ENCODE measurements around the gene COG5. TPM values are rescaled to one million over a fixed set of nuclear protein-coding genes. Genes with fewer than 3 reads are reported as not detected.
"Not testable (repeated sequence)": the region's sequence is repeated elsewhere in the genome, so short reads cannot be mapped to it uniquely, and the experiment has no call there.

Gene COG5
- total RNA-seq, 1 donor from 2014 or later, result 39.1 TPM

DNA sequence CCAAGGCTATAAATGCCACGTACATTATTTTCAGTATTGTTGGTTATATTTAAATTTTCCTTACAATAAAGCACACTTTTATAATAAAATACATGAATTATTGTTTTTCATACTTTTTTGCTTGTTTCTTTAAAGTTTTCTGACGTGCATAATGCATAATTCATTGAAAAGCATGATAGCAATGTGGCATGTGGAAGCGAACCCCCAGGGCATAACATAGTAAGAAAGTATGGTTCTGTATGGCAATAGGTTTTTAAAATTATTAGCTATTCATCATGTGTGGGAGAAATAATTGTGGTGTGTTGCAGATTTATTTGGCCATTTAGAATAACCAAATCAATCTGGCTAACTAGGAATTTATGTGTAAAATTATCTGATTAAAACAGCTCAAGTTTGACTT lies 402.3 kb downstream of the COG5 start:
- intact Hi-C loops (cut with micrococcal nuclease), result no loop called here
- Mint-ChIP-seq H3K27ac (no peak overlapping the region), H3K4me3 (no peak overlapping the region), H3K27me3 (ENCODE audit: insufficient read depth) (peaks cover 19% of the 10 kb centered on the region), H3K9me3 (no peaks in the 10 kb centered on the region), H3K36me3 (ENCODE audit: low read depth) (no peaks in the 10 kb centered on the region), H3K4me1 (ENCODE audit: low read depth) (no peaks in the 10 kb centered on the region)
- no peak for DNase-seq (ENCODE audit: low spot score)

DNA sequence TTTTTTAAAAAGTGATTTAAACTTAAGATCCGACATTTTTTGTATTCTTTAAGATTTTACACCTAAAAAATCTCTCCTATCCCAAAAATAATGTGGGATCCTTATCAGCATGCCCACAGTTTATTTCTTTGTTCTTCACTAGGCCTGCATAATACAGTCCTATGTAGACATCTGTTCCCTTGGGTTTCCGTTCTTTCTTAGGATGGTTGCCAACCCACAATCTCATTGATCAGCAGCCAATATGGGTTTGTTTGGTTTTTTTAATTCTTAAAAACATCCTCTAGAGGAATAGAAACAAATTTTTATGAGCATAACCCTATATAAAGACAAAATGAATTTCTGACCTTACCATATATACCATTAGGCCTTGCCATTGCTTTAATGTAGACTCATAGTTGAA lies 403.3 kb downstream of the COG5 start:
- H3K4me1 Mint-ChIP-seq (ENCODE audit: low read depth), result no peaks in the 10 kb centered on the region
- peaks cover 15% of the 10 kb centered on the region for H3K27me3 Mint-ChIP-seq (ENCODE audit: insufficient read depth)
- no peak for DNase-seq (ENCODE audit: low spot score)
- intact Hi-C loops (cut with micrococcal nuclease), result no loop called here
- H3K4me3 Mint-ChIP-seq, result no peak overlapping the region
- H3K9me3 Mint-ChIP-seq, result no peaks in the 10 kb centered on the region
- H3K36me3 Mint-ChIP-seq (ENCODE audit: low read depth), result no peaks in the 10 kb centered on the region
- no peak overlapping the region for H3K27ac Mint-ChIP-seq

DNA sequence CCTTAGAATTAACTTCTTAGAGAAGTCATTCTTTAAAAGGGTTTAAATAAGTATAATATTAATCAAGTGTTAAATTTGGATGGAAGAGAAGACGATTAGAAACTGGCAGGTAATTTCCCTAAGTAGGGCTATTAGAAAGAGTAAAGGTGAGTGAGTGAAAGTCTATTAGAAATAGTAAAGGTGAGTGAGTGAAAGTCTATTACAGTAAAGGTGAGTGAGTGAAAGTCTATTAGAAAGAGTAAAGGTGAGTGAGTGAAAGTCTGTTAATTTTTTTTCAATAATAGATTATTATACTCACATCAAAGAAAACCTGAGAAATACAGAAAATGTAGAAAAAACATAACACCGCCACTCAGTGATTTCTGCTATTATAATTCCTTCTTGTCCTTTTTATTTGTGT lies 405.7 kb downstream of the COG5 start:
- intact Hi-C loops (cut with micrococcal nuclease), result loop anchor here (10.0 kb wide), 1 partner anchor 983 kb away; no protein-coding TSS in a partner anchor
- Mint-ChIP-seq H3K9me3 (no peaks in the 10 kb centered on the region), H3K27ac (no peak overlapping the region), H3K27me3 (ENCODE audit: insufficient read depth) (peaks cover 10% of the 10 kb centered on the region), H3K4me1 (ENCODE audit: low read depth) (no peaks in the 10 kb centered on the region), H3K36me3 (ENCODE audit: low read depth) (no peaks in the 10 kb centered on the region), H3K4me3 (no peak overlapping the region)
- no peak for DNase-seq (ENCODE audit: low spot score)

DNA sequence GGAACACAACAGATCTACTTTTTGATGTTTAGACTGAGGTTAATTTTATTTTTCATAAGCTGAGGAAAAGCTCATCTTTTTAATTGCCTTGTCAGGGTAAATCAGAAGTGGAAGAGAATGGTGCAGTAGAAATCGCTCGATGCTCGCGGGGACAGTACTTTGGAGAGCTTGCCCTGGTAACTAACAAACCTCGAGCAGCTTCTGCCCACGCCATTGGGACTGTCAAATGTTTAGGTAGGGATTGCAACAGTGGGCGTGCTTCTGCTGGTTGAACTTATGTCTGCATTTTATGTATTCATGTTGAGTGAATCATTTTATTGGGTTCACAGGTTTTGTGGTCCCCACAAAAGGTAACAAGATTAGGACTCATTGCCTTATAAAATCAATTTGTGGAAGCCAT lies 406.6 kb downstream of the COG5 start:
- Mint-ChIP-seq H3K36me3 (ENCODE audit: low read depth) (no peaks in the 10 kb centered on the region), H3K27ac (no peak overlapping the region), H3K4me1 (ENCODE audit: low read depth) (no peaks in the 10 kb centered on the region), H3K27me3 (ENCODE audit: insufficient read depth) (peaks cover 10% of the 10 kb centered on the region), H3K4me3 (no peak overlapping the region), H3K9me3 (no peaks in the 10 kb centered on the region)
- no peak for DNase-seq (ENCODE audit: low spot score)
- intact Hi-C loops (cut with micrococcal nuclease), result loop anchor here (2.0 to 10.0 kb wide), 2 partner anchors 208 to 982 kb away; no protein-coding TSS in a partner anchor

DNA sequence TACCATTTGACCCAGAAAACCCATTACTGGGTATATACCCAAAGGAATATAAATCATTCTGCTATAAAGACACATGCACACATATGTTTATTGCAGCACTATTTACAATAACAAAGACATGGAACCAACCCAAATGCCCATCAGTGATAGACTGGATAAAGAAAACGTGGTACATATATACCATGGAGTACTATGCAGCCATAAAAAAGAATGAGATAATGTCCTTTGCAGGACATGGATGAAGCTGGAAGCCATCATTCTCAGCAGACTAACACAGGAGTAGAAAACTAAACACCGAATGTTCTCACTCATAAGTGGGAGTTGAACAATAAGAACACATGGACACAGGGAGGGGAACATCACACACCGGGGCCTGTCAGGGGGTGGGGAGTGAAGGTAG lies 408.0 kb downstream of the COG5 start:
- intact Hi-C loops (cut with micrococcal nuclease), result loop anchor here (2.0 to 10.0 kb wide), 2 partner anchors 207 to 981 kb away; no protein-coding TSS in a partner anchor
- H3K27ac Mint-ChIP-seq; DNase-seq (ENCODE audit: low spot score): not testable (repeated sequence)

DNA sequence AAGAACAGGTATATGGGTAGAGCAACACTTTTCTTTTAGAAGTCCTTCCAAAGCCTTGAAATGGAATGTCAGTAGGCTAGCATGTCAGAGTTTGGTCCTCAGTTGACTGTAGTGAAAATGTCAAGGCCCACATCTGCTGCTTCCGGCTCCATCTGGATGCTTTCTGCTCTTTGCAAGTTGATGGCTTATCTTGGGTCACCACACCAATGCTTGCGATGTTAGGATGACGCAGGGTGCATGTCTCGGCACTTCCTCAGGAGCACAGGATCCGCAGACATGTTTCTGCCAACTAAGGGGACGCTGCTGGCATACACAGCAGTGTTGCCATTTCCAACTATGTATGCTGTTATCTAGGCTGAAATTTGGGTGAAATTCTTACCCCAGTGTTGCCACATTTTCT lies 408.9 kb downstream of the COG5 start:
- Mint-ChIP-seq H3K27ac (no peak overlapping the region), H3K36me3 (ENCODE audit: low read depth) (no peaks in the 10 kb centered on the region), H3K4me1 (ENCODE audit: low read depth) (no peaks in the 10 kb centered on the region), H3K4me3 (no peak overlapping the region), H3K9me3 (no peaks in the 10 kb centered on the region), H3K27me3 (ENCODE audit: insufficient read depth) (peaks cover 10% of the 10 kb centered on the region)
- no peak for DNase-seq (ENCODE audit: low spot score)
- intact Hi-C loops (cut with micrococcal nuclease), result loop anchor here (5.0 to 10.0 kb wide), 2 partner anchors 613 to 980 kb away; no protein-coding TSS in a partner anchor

More for the DNA sequence above, 408.0 kb downstream of the COG5 start:
- H3K9me3 Mint-ChIP-seq; H3K4me3 Mint-ChIP-seq; H3K36me3 Mint-ChIP-seq (ENCODE audit: low read depth); H3K4me1 Mint-ChIP-seq (ENCODE audit: low read depth); H3K27me3 Mint-ChIP-seq (ENCODE audit: insufficient read depth): not testable (repeated sequence)

DNA sequence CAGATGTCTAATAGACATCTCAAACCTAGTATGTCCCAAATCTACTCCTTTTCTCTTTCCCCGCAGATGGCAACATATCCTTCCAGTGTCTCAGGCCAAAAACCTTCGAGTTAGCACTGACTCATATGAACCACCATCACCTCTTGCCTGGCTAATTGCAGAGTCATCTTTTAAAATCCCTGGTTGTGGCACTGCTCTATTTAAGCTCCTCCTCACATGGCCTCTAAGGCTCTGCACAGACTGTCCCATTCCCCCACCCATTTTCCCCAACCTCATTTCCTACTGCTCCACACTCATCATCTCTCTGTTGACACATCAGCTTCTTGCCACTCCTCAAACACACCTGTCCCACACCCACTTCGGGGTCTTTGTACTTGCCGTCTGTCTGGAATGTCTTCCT lies 411.7 kb downstream of the COG5 start:
- H3K36me3 Mint-ChIP-seq (ENCODE audit: low read depth), result no peaks in the 10 kb centered on the region
- peaks cover 5% of the 10 kb centered on the region for H3K27me3 Mint-ChIP-seq (ENCODE audit: insufficient read depth)
- H3K9me3 Mint-ChIP-seq, result no peaks in the 10 kb centered on the region
- no peak overlapping the region for H3K4me3 Mint-ChIP-seq
- H3K4me1 Mint-ChIP-seq (ENCODE audit: low read depth), result no peaks in the 10 kb centered on the region
- H3K27ac Mint-ChIP-seq, result no peak overlapping the region
- intact Hi-C loops (cut with micrococcal nuclease), result loop anchor here (5.0 to 10.0 kb wide), 2 partner anchors 610 to 977 kb away; no protein-coding TSS in a partner anchor
- no peak for DNase-seq (ENCODE audit: low spot score)

Other genes with a start within 250 kb of the COG5 start
- not detected in 2 replicates for gene GPR22, start 93.9 kb downstream of the COG5 start, total RNA-seq
- gene DUS4L, start 51 bp upstream of the COG5 start, total RNA-seq, result 11.8 and 13.5 TPM in 2 replicates
- 43.5 and 44.5 TPM in 2 replicates for gene BCAP29, start 16.3 kb upstream of the COG5 start, total RNA-seq
- 7.2 and 7.9 TPM in 2 replicates for gene SLC26A4, start 96.9 kb upstream of the COG5 start, total RNA-seq
- 46.9 and 49.6 TPM in 2 replicates for gene CBLL1, start 180.2 kb upstream of the COG5 start, total RNA-seq
- not detected in 2 replicates for gene SLC26A3, start 239.3 kb upstream of the COG5 start, total RNA-seq

All from activated T-helper 1 cell treated with anti-CD3 and anti-CD28 coated beads, Interleukin-12 subunit alpha, Interleukin-12 subunit beta, Interleukin-2, Interleukin-4 antibody, amounts not matched to agents 30 ng/mL and 10 ng/mL and 1 ng/mL, durations not matched to agents 14 hours and 24 hours and 36 hours (primary cell).